Daoy (cell line): ENCODE data around the gene MT1H. TPM values are rescaled to one million over a fixed set of nuclear protein-coding genes. Genes with fewer than 3 reads are reported as not detected.
"Not testable (repeated sequence)": the region's sequence is repeated elsewhere in the genome, so short reads cannot be mapped to it uniquely, and the experiment has no call there.

Source experiments
- DNase-seq: peaks from one replicate; pipeline ENCODE4 v3.0.0-alpha.2; 2015; ENCODE audit warnings: low read depth
- total RNA-seq: library from RNA; depleted of rRNA; stranded (reverse); fragments of >200 nt; shearing (Covaris generic); gene quantifications from 2 replicates; pipeline ENCODE4 v1.2.3, GENCODE V29; 2014

MT1H gene
- total RNA-seq, 1 experiment from 2014 or later, result not detected

DNA sequence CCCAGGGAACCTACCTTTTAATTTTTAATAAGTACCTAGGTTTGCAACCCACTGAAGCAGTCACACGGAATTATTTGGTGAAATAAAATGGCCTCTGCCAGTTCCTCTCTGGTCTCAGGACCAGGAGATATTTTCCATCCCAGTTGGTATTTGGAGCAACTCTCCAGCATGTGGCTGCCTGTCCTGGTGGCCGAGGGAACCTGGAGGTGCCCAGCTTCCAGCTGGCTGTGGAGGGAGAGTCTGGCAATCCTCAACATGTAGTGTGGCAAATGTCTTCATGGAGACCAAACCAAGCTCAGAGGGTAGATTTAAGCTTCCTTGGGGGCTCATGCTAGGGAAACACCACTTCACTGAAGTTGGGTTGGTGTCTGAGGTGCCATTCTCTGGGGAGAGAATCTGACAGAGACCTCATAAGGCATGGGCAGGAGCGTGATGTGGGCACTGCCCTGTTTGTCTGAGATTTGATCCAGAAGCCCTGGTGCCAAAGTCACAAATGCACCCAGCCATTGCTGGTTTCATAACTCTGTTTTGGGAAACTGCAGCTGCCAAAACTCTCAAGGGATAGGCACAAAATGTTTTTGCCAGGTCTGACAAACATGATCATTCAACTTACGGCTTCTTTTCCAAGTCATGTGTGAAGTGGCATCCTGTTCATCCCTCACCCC is 15.4 kb downstream of the MT1H start:
- no peak for DNase-seq

GRCh38 chr16:56686758-56687157 is 17.1 kb downstream of the MT1H start:
- no peak for DNase-seq

- DNase-seq, result no peak
These were observed 19.1 kb downstream of the MT1H start for GRCh38 chr16:56688762-56689161.

DNA sequence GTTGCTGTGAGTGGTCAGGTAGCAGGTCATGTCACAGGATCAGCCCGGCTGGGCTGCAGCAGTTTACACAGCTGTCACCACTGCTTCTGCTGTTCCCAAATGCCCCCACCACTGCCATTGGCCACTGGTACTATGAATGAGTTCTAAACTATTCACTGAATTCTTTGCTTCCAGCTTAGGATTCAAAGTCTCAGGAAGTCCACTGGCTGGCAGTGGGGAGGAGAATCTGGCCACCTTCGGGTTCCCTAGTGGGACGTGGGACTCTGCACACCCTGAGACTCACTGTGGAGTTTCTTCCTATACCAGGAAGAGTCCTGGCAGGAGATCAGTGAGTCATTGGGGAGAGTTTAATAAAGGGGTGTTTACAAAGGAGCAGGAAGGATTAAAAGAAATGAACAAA is 19.6 kb downstream of the MT1H start:
- DNase-seq, result no peak

DNA sequence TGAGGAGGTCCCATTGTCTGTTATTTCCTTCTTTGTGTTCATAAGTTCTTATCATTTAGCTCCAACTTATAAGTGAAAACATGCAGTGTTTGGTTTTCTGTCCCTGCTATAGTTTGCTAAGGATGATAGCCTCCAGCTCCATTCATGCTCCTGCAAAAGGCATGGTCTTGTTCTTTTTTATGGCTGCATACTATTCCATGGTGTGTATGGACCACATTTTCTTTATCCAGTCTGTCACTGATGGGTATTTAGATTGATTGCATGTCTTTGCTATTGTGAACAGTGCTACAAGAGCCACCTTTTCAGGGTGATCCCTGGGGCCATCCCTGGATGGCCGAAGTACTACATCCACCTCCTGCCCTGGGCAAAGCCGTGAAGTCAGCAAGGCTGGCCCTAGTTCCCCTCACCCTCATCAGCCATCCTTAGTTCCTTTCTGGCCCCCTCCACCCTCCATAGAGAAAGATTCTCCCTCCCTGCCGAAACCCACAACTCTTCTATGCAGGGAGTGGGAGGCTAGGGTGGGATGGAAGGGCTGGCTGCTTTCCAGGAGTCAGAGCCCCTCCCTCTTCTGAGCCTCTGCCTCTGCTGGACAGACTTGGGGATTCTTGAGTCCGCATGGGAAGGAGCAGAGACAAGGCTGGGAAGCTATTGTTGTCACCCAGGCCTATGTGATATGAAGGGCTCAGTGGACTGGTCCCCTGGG is 21.0 kb downstream of the MT1H start:
- DNase-seq, result no peak

DNA sequence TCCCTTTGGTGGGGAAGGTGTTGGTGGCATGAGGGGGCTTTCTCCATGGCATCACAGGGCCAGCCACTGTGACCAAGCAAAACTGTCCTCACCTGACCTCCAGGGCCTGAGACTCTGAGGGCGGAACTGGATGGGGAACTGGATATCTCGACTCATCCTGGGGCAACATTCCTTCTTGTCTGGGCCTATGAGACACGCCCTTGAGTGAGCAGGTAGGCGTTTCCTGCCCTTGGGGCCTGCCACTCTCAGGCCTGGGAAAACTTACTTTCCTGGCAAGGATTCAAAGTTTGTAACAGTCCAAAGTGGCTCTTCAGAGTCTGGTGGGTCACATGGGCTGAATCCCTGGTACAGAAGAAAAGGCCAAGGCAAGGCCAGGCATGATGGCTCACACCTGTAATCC is 22.3 kb downstream of the MT1H start:
- peak; percentile 83 for DNase-seq

GRCh38 chr16:56695246-56695645 is 25.6 kb downstream of the MT1H start:
- no peak for DNase-seq

GRCh38 chr16:56697456-56698155 is 28.0 kb downstream of the MT1H start:
- no peak for DNase-seq

- no peak for DNase-seq
These were observed 30.6 kb downstream of the MT1H start for GRCh38 chr16:56700195-56700594.

GRCh38 chr16:56700631-56701030 is 31.0 kb downstream of the MT1H start:
- no peak for DNase-seq

- no peak for DNase-seq
These were observed 31.9 kb downstream of the MT1H start for GRCh38 chr16:56701534-56701933.

DNA sequence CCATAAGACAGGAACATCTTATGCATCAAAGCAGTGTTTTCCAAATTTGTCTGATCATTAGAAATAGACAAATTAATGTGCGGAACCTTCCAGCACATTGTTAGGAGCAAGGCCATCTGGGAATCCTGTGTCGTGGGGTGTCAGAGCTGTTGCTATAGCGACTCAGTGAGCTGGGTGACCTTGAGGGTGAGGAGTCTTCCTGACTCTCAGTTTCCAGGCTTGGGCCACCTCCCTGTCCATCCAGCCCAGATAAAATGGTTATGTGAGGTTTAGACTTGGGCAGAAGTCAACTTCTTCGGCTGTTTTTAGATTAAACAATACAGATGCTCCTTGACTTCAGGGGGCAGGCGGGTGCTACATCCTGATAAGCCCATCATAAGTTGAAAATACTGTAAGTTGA is 33.2 kb downstream of the MT1H start:
- DNase-seq, result no peak

- DNase-seq, result no peak
These were observed 39.2 kb downstream of the MT1H start for GRCh38 chr16:56708525-56709442.

- no peak for DNase-seq
These were observed 39.9 kb downstream of the MT1H start for GRCh38 chr16:56709443-56710040.

DNA sequence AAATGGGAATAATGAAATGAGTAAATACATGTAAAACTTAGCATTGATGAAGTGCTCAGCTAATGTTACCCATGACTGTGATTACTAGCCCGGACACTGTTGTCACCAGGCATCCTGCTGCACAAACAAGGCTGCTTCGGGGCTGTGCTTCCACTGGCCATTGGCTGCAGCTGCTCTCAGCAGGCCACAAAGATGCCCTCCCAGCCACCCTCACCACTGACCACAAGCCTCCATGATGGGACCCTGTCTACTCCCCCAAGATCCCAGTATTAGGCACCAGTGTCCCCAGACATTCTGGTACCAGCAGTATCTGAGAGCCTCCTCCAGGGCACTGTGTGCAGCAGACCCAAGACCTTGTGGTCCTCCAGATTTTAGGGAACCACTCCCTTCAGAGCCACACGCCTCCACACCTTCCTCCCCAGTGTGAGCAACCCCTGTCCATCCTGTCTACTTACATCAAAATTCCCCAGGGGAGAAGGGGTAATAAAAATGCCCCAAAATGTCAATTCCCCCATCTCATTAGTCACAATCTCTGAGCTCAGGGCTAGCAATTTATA is 40.6 kb downstream of the MT1H start:
- DNase-seq, result no peak

DNA sequence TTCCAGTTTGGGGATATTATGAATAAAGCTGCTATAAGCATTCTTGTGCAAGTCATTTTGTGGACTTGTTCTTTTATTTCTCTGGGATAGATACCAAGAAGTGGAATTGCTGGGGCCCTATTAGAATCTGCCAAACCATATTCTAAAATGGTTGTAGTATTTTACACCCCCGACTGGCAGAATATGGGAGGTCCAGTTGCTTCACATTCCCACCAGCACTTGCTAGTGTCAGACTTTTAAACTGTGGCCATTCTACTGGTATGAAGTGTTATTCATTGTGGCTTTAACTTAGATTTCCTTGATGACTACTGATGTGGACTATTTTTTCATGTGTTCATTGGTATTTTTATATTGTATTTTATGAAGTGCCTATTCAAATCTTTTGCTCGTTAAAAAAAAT is 42.2 kb downstream of the MT1H start:
- DNase-seq, result no peak

DNA sequence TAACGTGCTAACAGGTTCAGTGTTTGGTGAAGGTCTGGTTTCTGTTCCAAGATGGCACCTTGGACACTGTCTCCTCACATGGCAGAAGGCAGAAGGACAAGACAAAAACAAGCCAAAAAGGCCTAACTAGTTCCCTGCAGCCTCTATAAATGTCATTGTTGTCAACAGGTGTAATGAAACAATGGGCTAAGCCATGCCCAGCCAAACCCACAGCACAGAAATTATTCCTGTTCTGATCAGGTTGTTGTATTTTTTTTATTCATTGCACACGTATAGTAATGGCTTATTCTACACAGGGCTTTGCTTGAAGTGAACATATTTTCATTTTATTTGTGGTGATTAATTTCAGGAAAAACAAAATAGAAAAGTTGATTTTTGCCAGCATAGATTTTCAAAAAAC is 44.2 kb downstream of the MT1H start:
- no peak for DNase-seq

GRCh38 chr16:56715126-56715525 is 45.5 kb downstream of the MT1H start:
- DNase-seq, result no peak

DNA sequence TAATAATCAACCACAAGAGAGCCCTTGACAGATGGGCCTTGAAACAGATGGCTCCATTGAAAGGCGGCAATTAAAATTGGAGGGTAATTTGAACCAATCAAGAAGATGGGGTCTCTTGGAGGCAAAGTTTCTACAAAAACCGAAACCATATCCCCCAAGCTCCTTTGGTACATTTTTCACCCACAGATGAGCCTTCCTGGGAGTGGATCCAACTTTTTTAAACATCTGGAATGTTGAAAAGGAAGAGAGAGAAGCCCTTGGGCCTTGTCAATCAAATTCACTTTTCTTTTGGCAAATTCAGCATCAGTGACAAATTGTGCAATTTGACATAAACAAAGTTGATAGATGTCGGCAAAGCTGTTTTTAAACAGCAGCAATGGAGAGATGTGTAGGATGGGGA is 47.1 kb downstream of the MT1H start:
- DNase-seq, result no peak

GRCh38 chr16:56717532-56717931 is 47.9 kb downstream of the MT1H start:
- not testable (repeated sequence) for DNase-seq
